GF-D8 (cell line): ENCODE data around the gene SSUH2.
"Not testable (repeated sequence)": the region's sequence is repeated elsewhere in the genome, so short reads cannot be mapped to it uniquely, and the experiment has no call there.

Experiments used
- DNase-seq: peaks from one replicate; lab custom pipeline; 2025; lab: John Stamatoyannopoulos, UW

Gene SSUH2

GRCh38 chr3:8608791-8609467 lies 35.7 kb downstream of the SSUH2 start:
- DNase-seq = no peak

GRCh38 chr3:8608041-8608790 lies 36.4 kb downstream of the SSUH2 start:
- DNase-seq = no peak

GRCh38 chr3:8607234-8608040 lies 37.2 kb downstream of the SSUH2 start:
- DNase-seq = no peak

- no peak for DNase-seq
Observed at GRCh38 chr3:8606701-8607231, 37.8 kb downstream of the SSUH2 start.

- no peak for DNase-seq
Observed at GRCh38 chr3:8604988-8605387, 39.6 kb downstream of the SSUH2 start.

- no peak for DNase-seq
Observed at GRCh38 chr3:8604006-8604405, 40.6 kb downstream of the SSUH2 start.

GRCh38 chr3:8603115-8603710 lies 41.4 kb downstream of the SSUH2 start:
- no peak for DNase-seq

- no peak for DNase-seq
Observed at GRCh38 chr3:8600457-8600856, 44.1 kb downstream of the SSUH2 start.

- no peak for DNase-seq
Observed at GRCh38 chr3:8599146-8599545, 45.5 kb downstream of the SSUH2 start.

- no peak for DNase-seq
Observed at GRCh38 chr3:8597219-8597853, 47.3 kb downstream of the SSUH2 start.

GRCh38 chr3:8596321-8597218 lies 48.0 kb downstream of the SSUH2 start:
- DNase-seq = no peak

GRCh38 chr3:8595695-8596115 lies 48.9 kb downstream of the SSUH2 start:
- DNase-seq = no peak

GRCh38 chr3:8595252-8595651 lies 49.3 kb downstream of the SSUH2 start:
- no peak for DNase-seq

- DNase-seq = no peak
Observed at GRCh38 chr3:8593021-8593827, 51.4 kb downstream of the SSUH2 start.

GRCh38 chr3:8589880-8590556 lies 54.6 kb downstream of the SSUH2 start:
- DNase-seq = no peak

- no peak for DNase-seq
Observed at GRCh38 chr3:8584661-8585060, 59.9 kb downstream of the SSUH2 start.

- no peak for DNase-seq
Observed at GRCh38 chr3:8581806-8582445, 62.7 kb downstream of the SSUH2 start.

GRCh38 chr3:8581373-8581772 lies 63.2 kb downstream of the SSUH2 start:
- no peak for DNase-seq

GRCh38 chr3:8580434-8580833 lies 64.2 kb downstream of the SSUH2 start:
- not testable (repeated sequence) for DNase-seq
